Natural killer cell treated with Interleukin-12 subunit alpha and Interleukin-12 subunit beta and Interleukin-15 and Interleukin-18, amount 100 ng/mL, for 72 hours (primary cell): ENCODE results near the gene ERMN. TPM values are rescaled to one million over a fixed set of nuclear protein-coding genes. Genes with fewer than 3 reads are reported as not detected.

Experiments
- ATAC-seq, 2 donors: fragments of 150-1000 bp; cut with Tn5 transposase in 1 of 2; sonication (Bioruptor Pico), chemical (Tn5 transposase) in 1 of 2; 2 replicates each; pipeline ENCODE4 v1.10.0; 2021
- DNase-seq: peaks from one replicate; pipeline ENCODE4 v3.0.0; 2022; ENCODE audit warnings: low spot score
- H3K27ac Mint-ChIP-seq, 2 donors: 1 replicate in 1 of 2; 2 replicates in 1 of 2; pipeline ENCODE4 v1.8.0; 2022; ENCODE audit warnings: mixed read lengths in 2 of 2, mild to moderate bottlenecking in 1 of 2, moderate library complexity in 1 of 2
- H3K27me3 Mint-ChIP-seq, 2 donors: 1 replicate in 1 of 2; 2 replicates in 1 of 2; pipeline ENCODE4 v1.8.0; 2022; ENCODE audit warnings: mixed read lengths in 2 of 2
- H3K36me3 Mint-ChIP-seq: one replicate; pipeline ENCODE4 v1.8.0; 2022; ENCODE audit warnings: mixed read lengths
- H3K4me1 Mint-ChIP-seq, 2 donors: 1 replicate in 1 of 2; 2 replicates in 1 of 2; pipeline ENCODE4 v1.8.0; 2022; ENCODE audit warnings: low read depth in 2 of 2, mixed read lengths in 2 of 2, mild to moderate bottlenecking in 1 of 2
- H3K4me3 Mint-ChIP-seq: one replicate; pipeline ENCODE4 v1.8.0; 2022; ENCODE audit warnings: mixed read lengths
- H3K9me3 Mint-ChIP-seq: 2 replicates; pipeline ENCODE4 v1.8.0; 2022; ENCODE audit warnings: mixed read lengths
- total RNA-seq, 2 donors: library from RNA; stranded (reverse); gene quantifications; one replicate each; pipeline ENCODE4 v1.2.3, GENCODE V29; 2022

The ERMN gene
- total RNA-seq, 2 donors from 2014 or later: 7.4 to 8.8 TPM

- Mint-ChIP-seq H3K36me3 (peaks cover 15% of the 10 kb centered on the region), H3K27ac (peak overlapping the region in 1 of 2 donors; percentile 13), H3K4me1 (peaks cover 20 to 24% of the 10 kb centered on the region in 2 donors), H3K9me3 (peaks cover 3% of the 10 kb centered on the region), H3K4me3 (no peak overlapping the region), H3K27me3 (no peaks in the 10 kb centered on the region)
- ATAC-seq: no peak
- DNase-seq: no peak
Measured at GRCh38 chr2:157321466-157321865, 4.2 kb downstream of the ERMN start.

- no peak overlapping the region for H3K27ac Mint-ChIP-seq
- ATAC-seq: no peak
- H3K4me3 Mint-ChIP-seq: no peak overlapping the region
- no peak for DNase-seq
- H3K4me1 Mint-ChIP-seq: peaks cover 20 to 22% of the 10 kb centered on the region in 2 donors
- peaks cover 3% of the 10 kb centered on the region for H3K9me3 Mint-ChIP-seq
- no peaks in the 10 kb centered on the region for H3K27me3 Mint-ChIP-seq
- peaks cover 15% of the 10 kb centered on the region for H3K36me3 Mint-ChIP-seq
Measured at GRCh38 chr2:157320409-157320808, 5.2 kb downstream of the ERMN start.

GRCh38 chr2:157319795-157320194, 5.8 kb downstream of the ERMN start:
- DNase-seq (no peak), ATAC-seq (no peak)
- H3K9me3 Mint-ChIP-seq: peaks cover 3% of the 10 kb centered on the region
- peaks cover 15% of the 10 kb centered on the region for H3K36me3 Mint-ChIP-seq
- H3K4me3 Mint-ChIP-seq: no peak overlapping the region
- H3K27ac Mint-ChIP-seq: no peak overlapping the region
- H3K27me3 Mint-ChIP-seq: no peaks in the 10 kb centered on the region
- H3K4me1 Mint-ChIP-seq: peaks cover 20% of the 10 kb centered on the region in 2 donors

- no peak overlapping the region for H3K4me3 Mint-ChIP-seq
- H3K27ac Mint-ChIP-seq: no peak overlapping the region
- peaks cover 15% of the 10 kb centered on the region for H3K36me3 Mint-ChIP-seq
- ATAC-seq (no peak), DNase-seq (no peak)
- H3K4me1 Mint-ChIP-seq: peaks cover 20% of the 10 kb centered on the region in 2 donors
- H3K9me3 Mint-ChIP-seq: peaks cover 3% of the 10 kb centered on the region
- no peaks in the 10 kb centered on the region for H3K27me3 Mint-ChIP-seq
Measured at GRCh38 chr2:157318884-157319283, 6.7 kb downstream of the ERMN start.

- Mint-ChIP-seq H3K27me3 (no peaks in the 10 kb centered on the region), H3K27ac (no peak overlapping the region), H3K4me3 (no peak overlapping the region), H3K4me1 (peaks cover 4 to 11% of the 10 kb centered on the region in 2 donors), H3K36me3 (peaks cover 5% of the 10 kb centered on the region), H3K9me3 (no peaks in the 10 kb centered on the region)
- DNase-seq: no peak
- ATAC-seq: no peak
Measured at GRCh38 chr2:157315901-157316300, 9.7 kb downstream of the ERMN start.

- H3K36me3 Mint-ChIP-seq: no peaks in the 10 kb centered on the region
- peaks cover 0 to 13% of the 10 kb centered on the region in 2 donors for H3K4me1 Mint-ChIP-seq
- peak overlapping the region; percentile 20 for H3K4me3 Mint-ChIP-seq
- H3K27ac Mint-ChIP-seq: peak overlapping the region in 1 of 2 donors; percentile 41
- H3K27me3 Mint-ChIP-seq: no peaks in the 10 kb centered on the region
- H3K9me3 Mint-ChIP-seq: no peaks in the 10 kb centered on the region
- peak in 1 of 2 donors; percentile 73 for ATAC-seq
- DNase-seq: no peak
Measured at GRCh38 chr2:157312866-157313486, 12.6 kb downstream of the ERMN start.

GRCh38 chr2:157311706-157312105, 13.9 kb downstream of the ERMN start:
- peak overlapping the region; percentile 18 to 75 for H3K27ac Mint-ChIP-seq

GRCh38 chr2:157309878-157310277, 15.7 kb downstream of the ERMN start:
- Mint-ChIP-seq H3K27me3 (no peaks in the 10 kb centered on the region), H3K9me3 (no peaks in the 10 kb centered on the region), H3K36me3 (no peaks in the 10 kb centered on the region), H3K4me1 (peaks cover 16 to 23% of the 10 kb centered on the region in 2 donors), H3K4me3 (peak overlapping the region; percentile 49), H3K27ac (peak overlapping the region in 1 of 2 donors; percentile 52)
- ATAC-seq: no peak
- DNase-seq: no peak

More at GRCh38 chr2:157311706-157312105, 13.9 kb downstream of the ERMN start:
- peak overlapping the region; percentile 16 for H3K4me3 Mint-ChIP-seq
- DNase-seq (no peak), ATAC-seq (no peak)
- H3K36me3 Mint-ChIP-seq: no peaks in the 10 kb centered on the region
- no peaks in the 10 kb centered on the region for H3K27me3 Mint-ChIP-seq
- no peaks in the 10 kb centered on the region for H3K9me3 Mint-ChIP-seq
- H3K4me1 Mint-ChIP-seq: peaks cover 8 to 21% of the 10 kb centered on the region in 2 donors

- DNase-seq (no peak), ATAC-seq (no peak)
- H3K9me3 Mint-ChIP-seq: no peaks in the 10 kb centered on the region
- H3K4me1 Mint-ChIP-seq: peaks cover 29 to 40% of the 10 kb centered on the region in 2 donors
- no peaks in the 10 kb centered on the region for H3K36me3 Mint-ChIP-seq
- H3K4me3 Mint-ChIP-seq: peak overlapping the region; percentile 53
- peak overlapping the region; percentile 55 to 78 for H3K27ac Mint-ChIP-seq
- H3K27me3 Mint-ChIP-seq: no peaks in the 10 kb centered on the region
Measured at GRCh38 chr2:157307021-157307420, 18.6 kb downstream of the ERMN start.

- Mint-ChIP-seq H3K27me3 (peaks cover 0 to 8% of the 10 kb centered on the region in 2 donors), H3K36me3 (no peaks in the 10 kb centered on the region), H3K4me3 (no peak overlapping the region), H3K27ac (peak overlapping the region in 1 of 2 donors; percentile 78), H3K9me3 (no peaks in the 10 kb centered on the region), H3K4me1 (peaks cover 33 to 46% of the 10 kb centered on the region in 2 donors)
- DNase-seq: no peak
- no peak for ATAC-seq
Measured at GRCh38 chr2:157305723-157306110, 19.9 kb downstream of the ERMN start.

- Mint-ChIP-seq H3K27me3 (peaks cover 0 to 8% of the 10 kb centered on the region in 2 donors), H3K9me3 (no peaks in the 10 kb centered on the region), H3K27ac (peak overlapping the region; percentile 43 to 48), H3K4me1 (peaks cover 33 to 46% of the 10 kb centered on the region in 2 donors), H3K36me3 (no peaks in the 10 kb centered on the region), H3K4me3 (peak overlapping the region; percentile 54)
- peak; percentile 53 to 57 for ATAC-seq
- DNase-seq: no peak
Measured at GRCh38 chr2:157304811-157305722, 20.6 kb downstream of the ERMN start.

- H3K4me3 Mint-ChIP-seq: peak overlapping the region; percentile 5
- H3K9me3 Mint-ChIP-seq: no peaks in the 10 kb centered on the region
- peaks cover 2 to 8% of the 10 kb centered on the region in 2 donors for H3K27me3 Mint-ChIP-seq
- peaks cover 33 to 39% of the 10 kb centered on the region in 2 donors for H3K4me1 Mint-ChIP-seq
- no peaks in the 10 kb centered on the region for H3K36me3 Mint-ChIP-seq
- ATAC-seq: peak in 1 of 2 donors; percentile 64
- DNase-seq: no peak
- H3K27ac Mint-ChIP-seq: peak overlapping the region; percentile 43 to 48
Measured at GRCh38 chr2:157303612-157304011, 22.0 kb downstream of the ERMN start.

- peak overlapping the region in 1 of 2 donors; percentile 84 for H3K27ac Mint-ChIP-seq
- no peak for DNase-seq
- H3K9me3 Mint-ChIP-seq: no peaks in the 10 kb centered on the region
- peak; percentile 71 to 81 for ATAC-seq
- H3K4me1 Mint-ChIP-seq: peaks cover 33 to 39% of the 10 kb centered on the region in 2 donors
- H3K27me3 Mint-ChIP-seq: peaks cover 3 to 10% of the 10 kb centered on the region in 2 donors
- H3K36me3 Mint-ChIP-seq: no peaks in the 10 kb centered on the region
- H3K4me3 Mint-ChIP-seq: no peak overlapping the region
Measured at GRCh38 chr2:157302492-157303099, 23.0 kb downstream of the ERMN start.
